IPS-18c (cell line): ENCODE results near the gene PPP3R1.

Experiments
- H3K4me3 ChIP-seq: 2 replicates; pipeline ENCODE4 v1.7.0; 2013; ENCODE audit warnings: low read depth, mild to moderate bottlenecking, low read length, moderate library complexity; ENCODE audit not compliant: insufficient read depth
- H3K9me3 ChIP-seq: one replicate; pipeline ENCODE4 v1.6.1; 2013; ENCODE audit warnings: mild to moderate bottlenecking, low read length, moderate library complexity; ENCODE audit not compliant: control insufficient read depth, insufficient read depth

Gene PPP3R1

GRCh38 chr2:68216454-68217310, 35.6 kb downstream of the PPP3R1 start:
- no peaks in the 10 kb centered on the region for H3K9me3 ChIP-seq
- no peak overlapping the region for H3K4me3 ChIP-seq

DNA sequence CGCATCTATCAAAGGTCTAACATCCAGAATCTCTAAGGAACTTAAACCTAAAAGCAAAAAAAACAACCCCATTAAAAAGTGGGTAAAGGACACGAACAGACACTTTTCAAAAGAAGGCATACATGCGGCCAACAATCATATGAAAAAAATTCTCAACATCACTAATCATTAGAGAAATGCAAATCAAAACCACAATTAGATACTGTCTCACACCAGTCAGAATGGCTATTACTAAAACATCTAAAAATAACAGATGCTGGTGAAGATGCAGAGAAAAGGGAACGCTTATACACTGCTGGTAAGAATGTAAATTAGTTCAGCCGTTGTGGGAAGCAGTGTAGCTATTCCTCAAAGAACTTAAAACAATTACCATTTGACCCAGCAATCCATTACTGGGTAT, 38.0 kb downstream of the PPP3R1 start:
- peaks cover 4% of the 10 kb centered on the region for H3K9me3 ChIP-seq
- no peak overlapping the region for H3K4me3 ChIP-seq

DNA sequence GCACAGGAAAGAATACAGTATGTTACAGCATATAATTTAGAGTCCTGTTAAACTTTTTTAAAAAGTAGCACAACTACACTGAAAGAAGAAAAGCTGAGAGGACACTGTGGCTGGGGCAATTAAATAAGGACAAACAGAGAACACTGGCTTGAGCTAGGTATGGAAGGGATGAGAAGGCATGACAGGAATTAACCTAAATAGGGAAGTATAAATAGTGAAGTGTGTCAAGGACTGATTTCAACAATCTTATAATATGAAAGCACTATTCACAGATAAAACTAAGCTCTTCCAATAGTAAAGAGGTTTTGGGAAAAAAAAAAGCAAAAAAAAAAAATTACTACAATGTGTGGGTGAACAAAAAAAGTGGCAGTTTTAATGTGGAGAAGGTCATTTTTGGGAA, 45.5 kb downstream of the PPP3R1 start:
- peaks cover 4% of the 10 kb centered on the region for H3K9me3 ChIP-seq

DNA sequence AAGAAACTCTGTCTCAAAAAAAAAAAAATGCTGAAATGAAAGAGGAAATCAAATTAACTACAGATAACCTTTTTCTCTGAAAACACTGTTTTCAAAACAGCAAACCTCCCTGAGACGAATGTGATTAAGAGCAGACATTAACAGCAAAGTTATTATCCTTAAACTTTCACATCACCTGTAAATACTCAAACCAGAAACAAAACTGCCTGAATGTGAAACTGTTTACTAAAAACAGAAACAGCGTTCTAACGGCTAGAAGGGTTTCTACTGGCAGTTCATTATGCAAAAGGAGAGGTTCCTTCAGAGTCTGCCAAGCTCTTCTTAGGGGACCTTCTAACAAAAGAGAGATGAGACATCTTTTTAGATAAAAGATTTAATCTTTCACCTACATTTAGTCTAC, 48.7 kb downstream of the PPP3R1 start:
- Histone ChIP-seq H3K9me3 (no peaks in the 10 kb centered on the region), H3K4me3 (no peak overlapping the region)

More for the DNA sequence above, 45.5 kb downstream of the PPP3R1 start:
- H3K4me3 ChIP-seq, result no peak overlapping the region

DNA sequence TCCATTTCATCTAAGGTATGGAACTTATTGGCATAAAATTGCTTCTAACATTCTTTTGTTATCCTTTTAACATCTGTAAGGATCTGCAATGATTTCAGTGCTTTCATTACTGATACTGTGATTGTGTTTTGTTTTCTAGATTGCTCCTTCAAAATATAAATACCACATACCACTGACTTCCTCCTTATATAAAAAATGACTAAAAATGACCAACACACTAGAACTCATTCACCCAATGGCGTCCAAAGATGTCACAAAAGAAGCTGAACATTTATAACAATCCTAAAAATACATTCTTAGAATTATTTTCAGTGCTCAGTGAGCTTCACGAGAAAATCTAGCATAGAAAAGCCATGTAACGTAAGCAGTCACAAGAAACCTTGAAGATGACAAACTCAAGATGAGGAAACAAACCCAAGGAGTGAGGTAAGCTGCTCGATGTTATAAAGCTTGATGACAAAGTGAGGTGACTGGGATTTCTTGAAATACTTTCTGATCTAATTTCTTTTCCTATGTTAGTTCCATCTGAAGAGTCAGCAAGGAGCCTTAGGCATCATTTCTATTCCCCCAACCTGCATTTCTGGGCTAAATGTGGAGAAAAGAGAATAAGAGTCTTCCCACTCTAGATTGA, 52.1 kb downstream of the PPP3R1 start:
- no peak overlapping the region for H3K4me3 ChIP-seq

DNA sequence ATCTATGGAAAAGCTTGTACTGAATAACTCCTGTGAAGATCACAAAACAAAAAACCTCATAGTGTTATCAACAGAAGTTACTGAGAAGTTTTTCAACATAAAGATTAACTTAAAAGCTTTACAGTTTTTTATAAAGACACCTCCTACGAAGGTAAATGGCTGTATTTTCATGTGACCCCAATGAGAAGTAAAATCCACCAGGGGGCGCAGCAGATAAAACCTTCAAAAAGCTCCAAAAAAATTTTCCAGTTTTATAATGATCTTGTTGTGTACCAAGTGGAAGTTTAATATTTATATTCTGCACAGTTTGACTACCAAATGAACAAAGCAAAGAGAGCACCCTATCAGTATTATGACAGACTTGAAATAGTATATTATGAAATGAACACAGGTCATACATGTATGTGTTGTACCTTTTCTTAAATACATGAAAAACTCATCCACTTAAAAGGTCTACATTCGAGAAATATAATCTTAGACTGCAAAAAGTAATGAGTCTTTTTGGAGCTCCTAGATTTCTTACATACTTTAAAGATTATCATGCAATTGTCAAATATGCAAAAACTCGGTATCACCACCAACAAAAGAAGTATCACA, 56.1 kb downstream of the PPP3R1 start:
- H3K9me3 ChIP-seq, result no peaks in the 10 kb centered on the region
- no peak overlapping the region for H3K4me3 ChIP-seq

More for the DNA sequence above, 52.1 kb downstream of the PPP3R1 start:
- no peaks in the 10 kb centered on the region for H3K9me3 ChIP-seq

- no peak overlapping the region for H3K4me3 ChIP-seq
- no peaks in the 10 kb centered on the region for H3K9me3 ChIP-seq
Measured at GRCh38 chr2:68195096-68195495, 57.2 kb downstream of the PPP3R1 start.

DNA sequence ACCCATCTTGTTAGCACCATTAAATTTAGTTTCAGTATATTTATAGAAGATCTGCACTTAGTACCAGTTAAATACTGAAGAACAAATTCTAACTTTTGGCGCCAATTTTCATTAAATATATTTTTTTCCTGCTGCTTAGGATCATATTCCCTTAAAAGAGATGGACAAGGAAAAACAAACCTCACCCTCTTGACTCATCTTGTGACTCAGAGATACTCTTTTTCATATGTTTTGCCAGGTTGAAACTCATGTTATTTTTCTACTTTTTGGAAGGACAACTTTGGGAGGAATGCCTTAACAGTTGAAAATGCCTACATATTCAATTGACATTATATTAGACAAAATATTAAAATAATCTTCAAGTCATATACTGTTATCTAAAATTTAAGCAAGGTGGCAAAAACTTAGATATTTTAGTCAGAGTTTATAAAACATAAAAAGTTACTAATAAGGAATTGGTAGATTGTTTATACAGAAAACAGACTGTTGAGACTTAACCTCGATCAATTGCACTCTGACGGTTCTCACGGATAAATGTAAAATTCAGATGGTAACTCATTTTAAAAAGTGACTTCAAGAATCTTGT, 58.5 kb downstream of the PPP3R1 start:
- H3K4me3 ChIP-seq, result no peak overlapping the region
- no peaks in the 10 kb centered on the region for H3K9me3 ChIP-seq

GRCh38 chr2:68193144-68193543, 59.2 kb downstream of the PPP3R1 start:
- H3K4me3 ChIP-seq, result no peak overlapping the region
- no peaks in the 10 kb centered on the region for H3K9me3 ChIP-seq

- H3K4me3 ChIP-seq, result no peak overlapping the region
Measured at GRCh38 chr2:68190991-68191731, 61.2 kb downstream of the PPP3R1 start.

GRCh38 chr2:68189991-68190784, 62.1 kb downstream of the PPP3R1 start:
- Histone ChIP-seq H3K9me3 (no peaks in the 10 kb centered on the region), H3K4me3 (no peak overlapping the region)

More at GRCh38 chr2:68190991-68191731, 61.2 kb downstream of the PPP3R1 start:
- no peaks in the 10 kb centered on the region for H3K9me3 ChIP-seq

GRCh38 chr2:68188831-68189230, 63.5 kb downstream of the PPP3R1 start:
- H3K9me3 ChIP-seq, result no peaks in the 10 kb centered on the region
- no peak overlapping the region for H3K4me3 ChIP-seq

- Histone ChIP-seq H3K9me3 (no peaks in the 10 kb centered on the region), H3K4me3 (no peak overlapping the region)
Measured at GRCh38 chr2:68187329-68187728, 65.0 kb downstream of the PPP3R1 start.

DNA sequence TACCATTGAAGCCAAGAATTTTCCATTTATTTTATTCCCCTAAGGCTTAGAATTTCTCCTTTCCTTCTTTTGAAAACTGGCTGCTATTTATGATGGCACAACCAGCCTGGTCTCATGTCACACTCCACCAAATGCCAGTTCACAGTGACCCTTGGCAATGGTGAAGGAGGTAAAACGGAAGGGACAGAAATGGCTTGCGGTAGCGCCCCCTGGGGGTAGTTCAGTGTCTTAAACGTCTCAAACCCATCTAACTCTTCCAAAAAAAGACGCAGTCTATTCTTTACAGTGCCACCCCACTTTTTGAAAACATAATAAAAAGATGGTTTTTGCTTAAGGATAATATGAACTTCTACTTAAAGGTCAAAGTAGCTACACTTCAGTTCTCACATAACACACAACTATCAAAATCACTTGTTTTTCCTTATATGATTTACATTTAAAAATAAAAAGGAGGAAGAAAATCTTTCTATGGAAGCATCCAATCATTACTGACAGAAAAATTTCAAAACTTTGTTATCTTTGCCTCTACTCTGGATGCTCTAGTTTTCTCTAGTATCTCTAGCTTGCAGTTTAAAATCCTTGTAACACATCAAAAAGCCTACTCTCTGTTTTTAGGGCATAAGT, 66.7 kb downstream of the PPP3R1 start:
- H3K9me3 ChIP-seq, result no peaks in the 10 kb centered on the region
- no peak overlapping the region for H3K4me3 ChIP-seq

GRCh38 chr2:68182902-68183301, 69.4 kb downstream of the PPP3R1 start:
- Histone ChIP-seq H3K9me3 (no peaks in the 10 kb centered on the region), H3K4me3 (no peak overlapping the region)

- no peaks in the 10 kb centered on the region for H3K9me3 ChIP-seq
- H3K4me3 ChIP-seq, result no peak overlapping the region
Measured at GRCh38 chr2:68178954-68179627, 73.2 kb downstream of the PPP3R1 start.
